Suprapubic skin (tissue), 3 donors: ENCODE results near the gene IQCH.

Source experiments
- POLR2A ChIP-seq, 2 donors: fragments of 450-650 bp; IDR thresholded peaks; one replicate each; pipeline ENCODE4 v1.6.1; 2017; ENCODE audit warnings: antibody characterized with exemption in 2 of 2, mild to moderate bottlenecking in 2 of 2, moderate library complexity in 2 of 2
- TF ChIP-seq, protein P1 (sequence below), 2 donors: fragments of 200-600 bp in 1 of 2; fragments of 450-650 bp in 1 of 2; sonication (generic) in 1 of 2; IDR thresholded peaks; one replicate each; pipeline ENCODE4 v1.5.1; 2016 to 2019; ENCODE audit warnings: antibody characterized with exemption in 2 of 2, mild to moderate bottlenecking in 1 of 2, moderate library complexity in 1 of 2

- TF ChIP-seq, protein P1, sequence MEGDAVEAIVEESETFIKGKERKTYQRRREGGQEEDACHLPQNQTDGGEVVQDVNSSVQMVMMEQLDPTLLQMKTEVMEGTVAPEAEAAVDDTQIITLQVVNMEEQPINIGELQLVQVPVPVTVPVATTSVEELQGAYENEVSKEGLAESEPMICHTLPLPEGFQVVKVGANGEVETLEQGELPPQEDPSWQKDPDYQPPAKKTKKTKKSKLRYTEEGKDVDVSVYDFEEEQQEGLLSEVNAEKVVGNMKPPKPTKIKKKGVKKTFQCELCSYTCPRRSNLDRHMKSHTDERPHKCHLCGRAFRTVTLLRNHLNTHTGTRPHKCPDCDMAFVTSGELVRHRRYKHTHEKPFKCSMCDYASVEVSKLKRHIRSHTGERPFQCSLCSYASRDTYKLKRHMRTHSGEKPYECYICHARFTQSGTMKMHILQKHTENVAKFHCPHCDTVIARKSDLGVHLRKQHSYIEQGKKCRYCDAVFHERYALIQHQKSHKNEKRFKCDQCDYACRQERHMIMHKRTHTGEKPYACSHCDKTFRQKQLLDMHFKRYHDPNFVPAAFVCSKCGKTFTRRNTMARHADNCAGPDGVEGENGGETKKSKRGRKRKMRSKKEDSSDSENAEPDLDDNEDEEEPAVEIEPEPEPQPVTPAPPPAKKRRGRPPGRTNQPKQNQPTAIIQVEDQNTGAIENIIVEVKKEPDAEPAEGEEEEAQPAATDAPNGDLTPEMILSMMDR (IDR thresholded peaks at IDR 0.05), result no peak
- TF ChIP-seq POLR2A (IDR thresholded peaks at IDR 0.05), result no peak
Measured at GRCh38 chr15:67256051-67256450, 1.5 kb downstream of the IQCH start.
